ENCODE data around the gene HDAC4.

HDAC4 gene

DNA sequence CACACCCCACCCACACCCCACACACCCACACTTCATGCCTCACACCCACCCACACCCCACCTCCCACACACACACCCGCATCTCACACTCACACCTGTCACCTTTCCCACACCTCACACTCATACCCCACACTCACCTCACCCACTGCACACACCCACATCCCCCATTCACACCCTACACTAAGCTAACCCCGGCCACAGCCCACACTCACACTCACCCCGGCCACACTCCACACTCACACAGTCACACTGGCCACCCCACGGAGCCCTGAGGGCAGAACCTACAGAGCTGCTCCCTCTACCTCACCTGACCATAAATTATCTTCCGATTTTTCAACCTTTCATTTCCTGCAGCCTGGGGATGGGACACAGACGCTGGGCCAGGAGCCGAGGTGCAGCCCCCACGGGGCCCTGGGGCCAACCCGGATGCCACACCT is 241.3 kb downstream of the HDAC4 start:
- DNase-seq (ENCODE audit: low read depth in 1 of 2, low spot score in 1 of 2), result no peak

DNA sequence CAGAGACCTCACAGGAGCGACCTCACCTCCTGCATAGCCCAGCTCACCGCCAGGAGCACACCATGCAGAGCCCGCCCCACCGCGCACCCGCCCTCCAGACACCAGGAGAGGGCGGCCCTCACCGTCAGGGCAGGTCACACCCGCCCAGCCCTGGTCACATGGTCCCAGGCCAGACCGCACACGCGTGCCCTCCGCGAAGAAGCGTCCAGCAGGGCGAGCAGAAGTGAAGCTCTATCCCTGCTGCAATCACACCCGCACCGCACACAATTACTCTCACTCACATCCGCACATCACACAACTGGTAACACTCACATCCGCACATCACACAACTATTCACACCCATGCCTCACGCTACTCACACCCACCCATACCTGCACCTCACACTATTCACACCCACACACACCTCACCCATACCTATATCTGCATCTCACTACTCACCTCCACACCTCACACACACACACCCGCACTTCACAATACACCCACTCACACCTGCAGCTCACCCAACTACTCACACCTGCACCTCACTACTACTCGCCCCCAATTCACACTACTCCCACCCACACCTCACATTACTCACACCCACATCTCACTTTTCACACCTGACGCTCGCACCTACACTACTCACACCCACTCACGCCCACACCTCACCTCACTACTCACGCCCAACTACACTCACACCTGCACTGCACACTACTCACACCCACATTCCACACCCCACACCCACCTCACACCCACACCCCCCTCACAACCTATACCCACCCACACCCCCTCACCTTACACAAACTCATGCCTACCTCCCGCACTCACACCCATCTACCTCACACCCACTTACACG is 242.0 kb downstream of the HDAC4 start:
- DNase-seq (ENCODE audit: low read depth in 1 of 2, low spot score in 1 of 2), result no peak

DNA sequence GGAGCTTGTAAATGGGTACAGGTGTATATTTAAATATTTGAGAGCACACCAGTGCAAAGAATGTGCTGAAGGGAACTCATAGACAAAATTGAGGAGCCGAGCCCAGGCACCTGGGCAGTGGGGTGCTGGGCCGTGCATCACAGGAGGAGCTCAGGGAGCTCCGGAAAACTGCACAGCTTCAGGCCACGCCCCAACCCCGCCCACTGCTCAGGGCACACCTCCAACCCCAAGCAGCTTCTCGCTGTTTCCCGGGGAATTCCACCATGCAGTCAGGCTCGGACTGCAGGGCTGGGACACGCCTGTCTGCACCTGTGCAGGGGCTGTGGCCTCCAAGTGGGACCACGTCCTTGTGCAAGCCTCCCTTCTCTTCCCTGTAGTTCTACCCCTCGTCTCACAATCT is 243.0 kb downstream of the HDAC4 start:
- DNase-seq (ENCODE audit: low read depth in 1 of 2, low spot score in 1 of 2), result no peak

DNA sequence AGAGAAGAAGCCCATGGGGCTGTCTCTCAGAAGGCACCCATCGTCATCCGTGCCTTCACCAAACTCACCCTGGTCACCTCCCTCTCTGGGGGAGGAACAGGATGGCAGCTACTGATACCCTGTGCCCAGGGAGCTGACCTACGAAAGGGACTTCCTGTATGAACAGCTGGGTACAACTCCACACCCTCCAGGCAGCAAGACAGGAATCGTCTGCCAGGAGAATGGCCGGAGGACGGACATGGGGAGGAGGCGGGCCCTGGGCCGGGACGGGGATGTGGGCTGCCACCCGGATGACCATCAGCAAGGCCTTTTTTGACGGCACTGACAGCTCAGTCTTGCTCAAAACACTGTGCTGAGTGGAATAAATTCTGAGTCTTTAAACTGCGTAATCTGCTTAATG is 243.6 kb downstream of the HDAC4 start:
- no peak for DNase-seq (ENCODE audit: low read depth in 1 of 2, low spot score in 1 of 2)

DNA sequence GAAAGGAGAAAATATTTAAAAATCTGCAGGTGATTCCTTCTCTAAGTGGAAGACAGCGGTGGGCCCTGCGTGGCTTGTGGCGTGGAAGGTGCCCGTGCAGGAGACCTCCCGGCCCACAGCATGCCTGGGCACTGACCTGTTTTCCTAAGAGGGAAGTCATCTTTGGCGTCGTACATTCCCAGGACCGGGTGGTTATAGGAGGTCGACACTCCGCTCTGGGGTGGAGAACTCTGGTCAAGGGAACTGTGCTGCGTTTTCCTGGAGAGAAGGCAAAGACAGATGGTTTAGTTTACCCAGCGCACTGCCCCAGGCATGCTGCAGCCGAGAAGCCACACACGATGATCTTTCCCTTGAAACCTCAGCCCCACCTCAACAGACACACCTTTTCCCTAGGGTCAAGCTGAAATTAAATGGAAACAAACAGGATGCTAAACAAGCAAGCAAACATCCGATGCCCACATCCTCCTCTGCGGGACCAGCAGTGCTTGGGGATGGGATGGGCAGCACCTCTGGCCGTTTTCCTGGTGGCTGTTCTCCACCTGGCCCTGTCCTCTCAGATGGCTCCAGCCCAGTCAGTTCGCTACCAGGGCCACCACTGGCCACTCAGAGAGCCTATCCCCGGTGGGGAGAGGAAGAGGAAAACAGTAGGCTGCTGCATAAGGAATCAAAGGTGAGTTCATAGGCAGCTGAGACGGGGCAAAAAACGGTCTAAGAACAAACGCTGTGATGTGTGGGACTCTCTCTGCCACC is 244.1 kb downstream of the HDAC4 start:
- no peak for DNase-seq (ENCODE audit: low read depth in 1 of 2, low spot score in 1 of 2)

DNA sequence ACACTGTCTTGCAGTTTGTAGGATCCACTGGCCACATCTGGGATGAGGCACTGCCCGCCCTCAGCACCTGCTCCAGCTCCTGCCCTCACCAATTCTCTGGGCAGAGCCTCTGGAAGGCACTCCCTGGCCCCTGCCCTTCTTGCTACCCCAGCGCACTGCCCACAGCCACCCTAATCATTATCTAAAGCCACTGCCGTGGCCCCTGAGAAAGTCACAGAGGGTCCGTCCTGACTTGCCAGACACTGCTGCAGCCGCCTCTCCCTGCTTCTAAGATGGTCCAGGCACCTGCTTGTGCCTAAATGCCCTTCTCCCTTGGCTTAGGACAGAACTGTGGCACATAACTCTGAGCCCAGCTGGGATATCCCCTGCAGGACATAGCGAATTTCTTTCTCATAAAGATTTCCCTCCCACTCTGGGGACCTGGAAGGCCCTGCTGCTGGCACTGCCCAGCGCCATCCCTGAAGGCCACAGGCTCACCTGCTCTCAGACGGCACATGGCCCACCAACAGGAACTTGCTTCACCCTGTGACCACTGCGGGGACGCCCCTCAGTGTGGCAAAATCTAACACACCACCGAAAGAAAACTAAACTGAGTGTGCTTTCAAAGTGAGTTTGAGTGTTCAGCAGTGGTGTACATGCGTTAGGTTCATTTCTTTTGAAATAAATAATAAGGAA is 244.9 kb downstream of the HDAC4 start:
- DNase-seq (ENCODE audit: low read depth in 1 of 2, low spot score in 1 of 2), result no peak

DNA sequence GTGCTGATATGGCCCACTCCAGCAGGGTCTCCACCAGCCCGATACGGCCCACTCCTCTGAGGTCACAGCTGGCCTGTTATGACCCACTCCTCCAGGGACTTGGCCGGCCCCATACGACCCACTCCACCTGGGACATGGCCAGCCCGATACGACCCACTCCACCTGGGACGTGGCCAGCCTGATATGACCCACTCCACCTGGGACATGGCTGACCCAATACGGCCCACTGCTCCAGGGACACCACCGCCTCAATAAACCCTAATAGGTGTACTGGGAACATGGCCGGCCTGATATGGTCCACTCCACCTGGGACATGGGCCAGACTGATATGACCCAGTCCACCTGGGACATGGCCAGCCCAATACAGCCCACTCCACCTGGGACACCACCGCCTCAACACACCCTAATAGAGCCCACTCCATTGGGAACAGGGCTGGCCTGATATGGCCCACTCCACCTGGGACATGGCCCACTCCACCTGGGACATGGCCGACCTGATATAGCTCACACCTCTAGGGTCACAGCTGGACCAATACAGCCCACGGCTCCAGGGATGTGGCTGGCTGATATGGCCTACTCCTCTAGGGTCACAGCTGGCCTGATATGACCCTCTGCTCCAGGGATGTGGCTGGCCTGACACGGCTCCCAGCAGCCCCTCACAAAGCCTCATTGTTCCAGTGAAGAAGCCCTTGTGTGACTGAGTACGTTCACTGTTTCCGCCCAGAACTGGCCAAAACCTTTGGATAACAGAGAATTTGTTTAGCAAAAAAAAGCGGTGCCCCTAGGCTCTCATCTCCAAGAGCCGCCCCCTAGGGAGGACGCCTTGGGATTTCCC is 245.6 kb downstream of the HDAC4 start:
- DNase-seq (ENCODE audit: low read depth in 1 of 2, low spot score in 1 of 2), result no peak

DNA sequence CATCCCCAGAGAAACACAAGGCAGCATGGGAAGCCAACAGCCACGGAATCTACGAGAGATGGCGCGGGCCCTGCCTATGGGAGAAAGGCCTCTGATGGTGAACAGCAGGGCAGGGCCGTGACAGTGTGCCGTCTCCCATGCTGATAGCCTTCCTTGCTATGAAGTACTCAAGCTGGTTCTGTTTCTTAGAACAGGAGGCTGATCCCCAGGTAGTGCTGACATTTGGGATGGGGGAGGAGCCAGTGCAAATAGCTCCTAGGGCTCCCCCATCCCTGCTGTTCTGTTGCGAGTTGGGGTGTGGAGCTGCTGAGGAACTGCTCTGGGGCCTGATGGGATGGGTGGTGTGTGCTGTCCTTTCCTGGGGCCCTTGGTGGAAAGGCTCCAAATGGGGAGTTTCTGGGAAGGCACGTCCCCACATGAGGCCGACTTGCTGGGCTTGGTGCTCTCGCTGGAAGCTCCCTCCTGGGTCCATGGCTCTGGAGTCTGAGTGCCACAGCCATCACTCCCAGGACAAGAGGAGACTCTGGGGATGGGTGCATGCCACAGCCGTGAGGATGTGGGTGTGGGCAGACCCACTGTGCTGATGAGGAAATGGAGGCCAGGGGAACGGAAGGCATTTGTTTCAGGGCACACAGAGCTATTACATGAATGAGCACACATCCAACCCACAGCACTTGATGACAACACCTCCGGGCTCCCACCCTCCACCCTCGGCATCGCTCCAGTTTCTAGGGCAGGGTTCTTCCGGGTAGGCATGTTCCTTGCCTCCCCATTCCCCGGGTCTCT is 246.8 kb downstream of the HDAC4 start:
- no peak for DNase-seq (ENCODE audit: low read depth in 1 of 2, low spot score in 1 of 2)

DNA sequence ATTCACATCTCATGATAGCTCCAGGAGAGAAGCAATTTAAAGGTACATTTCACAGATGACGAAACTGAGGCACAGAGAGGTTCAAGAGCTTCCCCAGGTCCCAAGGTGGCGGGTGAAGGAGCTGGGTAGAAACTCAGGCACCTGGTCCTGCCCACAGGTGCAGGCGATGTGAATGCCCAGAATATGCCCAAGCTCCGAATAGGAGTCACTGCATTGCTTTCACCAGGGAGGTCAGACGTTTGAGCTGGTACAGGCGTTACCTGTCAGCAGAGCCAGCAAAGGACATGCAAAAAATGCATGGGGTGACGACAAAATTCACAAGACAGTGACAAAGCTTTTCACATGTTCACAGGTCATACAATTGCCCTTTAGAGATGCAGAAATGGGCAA is 247.9 kb downstream of the HDAC4 start:
- no peak for DNase-seq (ENCODE audit: low read depth in 1 of 2, low spot score in 1 of 2)

DNA sequence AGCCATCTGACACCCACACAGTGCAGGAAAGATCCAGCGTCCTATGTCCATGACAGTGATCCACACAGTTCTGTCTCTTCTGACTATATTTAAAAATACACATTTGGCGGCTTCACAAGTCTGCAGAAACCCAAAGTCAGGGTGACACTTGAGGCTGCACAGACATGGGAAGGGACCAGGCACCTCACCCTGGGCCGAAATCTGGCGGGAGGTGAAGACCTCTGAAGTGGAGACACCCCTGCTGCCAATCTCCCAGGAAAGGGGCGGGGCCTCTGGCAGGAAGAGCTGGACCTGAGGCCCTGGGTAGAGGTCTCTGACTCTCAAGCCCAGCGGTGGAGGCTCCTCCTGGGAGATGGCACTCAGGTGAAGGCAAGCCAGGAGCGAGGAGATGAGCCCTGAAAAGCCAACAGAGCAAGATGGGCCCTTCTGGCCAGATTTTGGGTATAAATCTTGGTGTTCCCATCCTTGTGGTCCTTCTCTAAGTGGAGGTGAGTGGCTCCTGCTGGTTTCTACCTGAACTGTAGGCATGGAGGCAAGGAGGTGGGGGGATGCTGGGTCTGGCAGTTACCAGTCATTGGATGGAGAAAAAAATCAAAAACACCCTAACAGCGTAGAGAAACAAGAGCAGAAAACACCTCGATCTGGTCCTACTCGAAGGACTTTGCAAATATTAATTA is 248.4 kb downstream of the HDAC4 start:
- no peak for DNase-seq (ENCODE audit: low read depth in 1 of 2, low spot score in 1 of 2)

DNA sequence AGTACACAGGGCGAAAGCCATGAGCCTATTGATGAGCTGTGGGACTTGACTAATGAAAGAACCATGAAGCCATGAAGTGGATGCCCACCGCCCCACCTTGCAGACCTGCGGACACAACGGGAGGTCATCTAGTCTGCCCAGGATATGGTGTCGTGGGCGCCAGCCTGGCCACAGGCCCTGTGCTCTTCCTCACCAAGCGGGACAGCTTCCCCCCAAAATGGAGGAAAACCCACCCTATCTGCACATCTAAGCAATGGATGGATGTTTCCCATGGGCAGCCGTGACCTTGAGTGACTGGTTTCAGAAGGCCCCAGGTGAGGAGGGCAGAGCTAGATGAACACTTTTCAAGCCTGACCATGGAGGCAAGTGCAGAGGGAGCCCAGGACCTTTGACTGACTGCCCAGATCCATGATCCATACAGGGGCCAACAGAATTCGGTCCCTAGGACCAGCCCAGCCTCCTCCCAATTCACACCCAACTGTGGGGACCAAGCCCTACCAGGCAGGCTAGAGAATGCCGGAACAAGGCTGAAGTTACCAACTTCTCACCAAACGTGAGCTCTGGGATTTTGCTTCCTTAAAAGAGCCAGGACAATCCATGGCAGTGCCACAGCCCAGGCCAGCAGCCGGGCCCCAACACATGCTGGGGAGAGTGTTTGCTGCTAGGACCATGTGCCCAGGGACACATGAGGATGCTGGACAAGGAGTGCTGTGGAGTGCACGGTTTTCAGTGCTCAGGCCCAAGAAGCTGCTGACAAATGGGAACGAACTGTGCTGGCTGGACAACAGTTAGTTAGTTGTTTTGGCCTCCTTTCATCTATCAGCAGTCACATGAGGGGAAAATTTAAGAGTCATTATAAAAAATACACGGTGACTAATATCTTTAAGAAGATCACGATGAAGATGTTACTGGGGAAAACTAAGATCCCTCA is 249.4 kb downstream of the HDAC4 start:
- DNase-seq (ENCODE audit: low read depth in 1 of 2, low spot score in 1 of 2), result no peak

DNA sequence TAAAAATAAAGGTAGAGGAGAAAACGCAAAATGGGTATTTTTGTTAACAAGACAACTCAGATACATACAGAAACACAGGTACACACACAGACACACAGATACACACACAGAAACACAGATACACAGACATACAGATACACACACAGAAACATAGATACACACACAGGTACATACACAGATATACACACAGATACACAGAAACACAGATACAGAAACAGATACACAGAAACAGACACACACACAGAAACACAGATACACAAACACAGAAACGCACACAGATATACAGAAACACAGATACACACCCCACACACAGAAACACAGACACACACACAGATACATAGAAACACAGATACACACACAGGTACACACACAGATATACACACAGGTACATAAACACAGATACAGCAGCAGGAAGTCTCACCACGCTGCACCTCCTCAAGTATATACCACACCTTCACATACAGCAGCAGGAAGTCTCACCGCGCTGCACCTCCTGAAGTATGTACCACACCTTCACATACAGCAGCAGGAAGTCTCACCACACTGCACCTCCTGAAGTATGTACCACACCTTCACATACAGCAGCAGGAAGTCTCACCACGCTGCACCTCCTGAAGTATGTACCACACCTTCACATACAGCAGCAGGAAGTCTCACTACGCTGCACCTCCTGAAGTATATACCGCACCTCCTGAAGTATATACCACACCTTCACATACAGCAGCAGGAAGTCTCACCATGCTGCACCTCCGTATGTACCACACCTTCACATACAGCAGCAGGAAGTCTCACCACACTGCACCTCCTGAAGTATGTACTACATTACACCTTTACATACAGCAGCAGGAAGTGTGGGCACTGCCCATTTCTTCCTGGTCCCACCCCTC is 250.5 kb downstream of the HDAC4 start:
- no peak for DNase-seq (ENCODE audit: low read depth in 1 of 2, low spot score in 1 of 2)

DNA sequence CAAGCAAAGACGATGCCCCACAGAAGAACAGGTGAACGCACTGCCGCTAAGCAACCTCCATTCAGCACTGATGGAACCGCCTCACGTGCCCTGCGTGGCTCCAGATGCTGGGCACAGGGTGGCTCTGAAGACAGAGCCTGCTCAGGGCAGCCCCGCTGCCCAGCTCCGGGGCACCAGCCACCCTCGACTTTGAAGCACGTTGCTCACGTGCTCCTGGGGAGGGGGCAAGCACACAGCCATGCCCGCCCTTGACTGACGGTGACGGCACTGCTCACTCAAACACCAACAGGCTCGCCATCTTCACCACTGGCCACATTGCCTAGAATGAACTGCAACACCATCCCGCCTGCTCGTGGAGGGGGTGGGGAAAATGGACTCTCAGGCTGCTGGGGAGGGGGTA is 251.3 kb downstream of the HDAC4 start:
- no peak for DNase-seq (ENCODE audit: low read depth in 1 of 2, low spot score in 1 of 2)

DNA sequence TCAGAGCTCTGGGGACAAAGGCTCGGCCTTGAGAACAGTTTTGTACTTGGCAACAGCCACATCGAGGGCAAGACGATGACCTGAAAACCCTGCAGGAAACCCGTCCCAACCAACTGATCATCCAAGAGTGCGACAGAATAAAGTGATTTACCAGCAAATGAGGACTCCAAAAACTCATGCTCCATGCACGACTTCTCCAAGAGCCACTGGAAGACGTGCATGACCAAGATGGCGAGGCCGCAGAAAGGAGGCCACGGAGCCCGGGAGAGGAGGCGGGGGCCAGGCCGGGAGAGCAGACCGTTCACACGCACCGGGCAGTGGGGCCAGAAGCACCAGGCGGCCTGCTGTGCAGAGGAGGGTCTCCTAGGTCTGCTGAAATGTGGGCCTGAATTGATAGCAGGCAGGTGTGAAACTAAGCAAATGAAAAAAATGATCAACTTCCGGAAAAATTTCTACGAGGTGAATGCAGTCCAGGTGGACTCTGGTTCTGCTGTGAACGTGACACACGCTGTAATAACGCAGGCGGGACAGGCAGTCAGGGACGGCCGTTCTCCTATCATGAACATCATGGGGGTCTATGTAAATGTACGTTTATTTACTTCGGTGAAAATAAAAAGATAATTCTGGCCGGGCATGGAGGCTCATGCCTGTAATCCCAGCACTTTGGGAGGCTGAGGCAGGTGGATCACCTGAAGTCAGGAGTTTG is 252.2 kb downstream of the HDAC4 start:
- no peak for DNase-seq (ENCODE audit: low read depth in 1 of 2, low spot score in 1 of 2)

DNA sequence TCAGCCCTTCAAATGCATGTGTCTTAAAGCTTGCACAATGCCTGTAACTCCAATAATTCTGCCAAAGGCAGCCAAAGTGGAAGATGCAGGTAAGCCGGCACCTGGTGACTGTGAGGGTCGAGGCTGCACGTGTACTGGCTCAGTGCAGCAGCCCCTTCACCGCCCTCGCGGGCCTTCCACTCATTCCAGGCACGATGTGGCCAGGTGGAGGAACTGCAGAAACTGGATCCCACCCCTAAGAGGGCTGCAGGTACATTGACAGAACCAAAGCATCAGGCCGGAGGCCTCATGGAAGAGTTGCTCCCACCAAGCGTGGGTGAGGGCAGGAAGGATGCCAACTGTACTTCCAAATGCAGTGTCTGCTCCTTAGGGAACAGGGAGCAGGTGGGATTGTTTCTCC is 253.4 kb downstream of the HDAC4 start:
- no peak for DNase-seq (ENCODE audit: low read depth in 1 of 2, low spot score in 1 of 2)

DNA sequence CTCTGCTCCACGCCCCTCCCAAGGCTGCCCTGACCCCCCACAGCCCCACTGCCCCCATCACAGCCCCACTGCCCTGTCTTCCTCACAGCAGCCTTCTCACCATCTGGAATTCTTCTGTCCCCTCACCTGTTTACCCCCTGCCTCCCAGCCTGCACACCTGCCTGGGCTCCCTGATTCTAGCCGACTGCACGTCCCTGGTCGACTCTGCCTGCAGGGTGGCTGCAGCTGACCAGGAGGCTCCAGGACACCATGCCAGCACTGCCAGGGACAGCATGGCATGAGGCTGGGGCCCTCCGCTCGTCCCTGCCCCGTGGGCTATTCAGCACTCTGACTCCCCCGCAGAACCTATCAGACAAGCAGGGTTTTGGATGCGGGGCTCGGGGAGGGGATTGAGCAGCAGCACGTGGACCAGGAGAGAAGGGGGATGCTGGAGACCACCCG is 254.1 kb downstream of the HDAC4 start:
- DNase-seq (ENCODE audit: low read depth in 1 of 2, low spot score in 1 of 2), result no peak

DNA sequence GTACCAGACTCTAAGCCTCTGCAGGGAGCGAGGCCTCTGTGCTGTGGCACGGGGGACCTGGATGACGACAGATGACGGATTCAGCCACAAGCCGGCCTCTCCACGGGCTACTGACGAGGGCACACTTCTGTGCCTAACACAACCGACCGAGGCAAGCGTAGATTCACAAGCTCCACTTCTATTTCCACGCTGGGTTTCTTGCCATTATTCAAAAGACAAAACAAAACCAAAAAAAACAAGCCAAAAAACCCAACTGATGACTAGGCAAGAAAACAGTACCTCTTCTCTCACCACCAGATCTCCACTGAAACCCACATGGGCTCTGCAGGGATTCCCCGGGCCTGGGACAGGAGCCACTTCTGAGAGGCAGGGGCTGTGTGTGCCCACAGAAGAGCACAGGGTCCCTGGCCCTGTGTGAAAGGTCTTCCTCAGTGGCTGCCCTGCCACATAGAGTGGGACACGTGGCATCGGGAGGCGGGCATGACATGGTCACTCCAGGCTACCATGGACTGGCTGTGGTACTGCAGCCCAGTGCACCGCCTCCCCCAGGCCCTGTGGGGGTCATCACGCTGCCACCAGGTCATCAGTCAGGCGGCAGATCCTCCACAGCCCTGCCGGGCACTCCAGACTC is 254.7 kb downstream of the HDAC4 start:
- no peak for DNase-seq (ENCODE audit: low read depth in 1 of 2, low spot score in 1 of 2)

Data from activated CD4-positive, alpha-beta T cell treated with anti-CD3 and anti-CD28 coated beads, Interleukin-2, amount 50 U/mL, for 24 hours (primary cell).